Measurements from ENCODE around the gene SIRT3. TPM values are rescaled to one million over a fixed set of nuclear protein-coding genes. Genes with fewer than 3 reads are reported as not detected.

SIRT3 gene
- total and polyA plus RNA-seq, 4 donors = 9.9 to 17.1 (median 14.6) TPM

DNA sequence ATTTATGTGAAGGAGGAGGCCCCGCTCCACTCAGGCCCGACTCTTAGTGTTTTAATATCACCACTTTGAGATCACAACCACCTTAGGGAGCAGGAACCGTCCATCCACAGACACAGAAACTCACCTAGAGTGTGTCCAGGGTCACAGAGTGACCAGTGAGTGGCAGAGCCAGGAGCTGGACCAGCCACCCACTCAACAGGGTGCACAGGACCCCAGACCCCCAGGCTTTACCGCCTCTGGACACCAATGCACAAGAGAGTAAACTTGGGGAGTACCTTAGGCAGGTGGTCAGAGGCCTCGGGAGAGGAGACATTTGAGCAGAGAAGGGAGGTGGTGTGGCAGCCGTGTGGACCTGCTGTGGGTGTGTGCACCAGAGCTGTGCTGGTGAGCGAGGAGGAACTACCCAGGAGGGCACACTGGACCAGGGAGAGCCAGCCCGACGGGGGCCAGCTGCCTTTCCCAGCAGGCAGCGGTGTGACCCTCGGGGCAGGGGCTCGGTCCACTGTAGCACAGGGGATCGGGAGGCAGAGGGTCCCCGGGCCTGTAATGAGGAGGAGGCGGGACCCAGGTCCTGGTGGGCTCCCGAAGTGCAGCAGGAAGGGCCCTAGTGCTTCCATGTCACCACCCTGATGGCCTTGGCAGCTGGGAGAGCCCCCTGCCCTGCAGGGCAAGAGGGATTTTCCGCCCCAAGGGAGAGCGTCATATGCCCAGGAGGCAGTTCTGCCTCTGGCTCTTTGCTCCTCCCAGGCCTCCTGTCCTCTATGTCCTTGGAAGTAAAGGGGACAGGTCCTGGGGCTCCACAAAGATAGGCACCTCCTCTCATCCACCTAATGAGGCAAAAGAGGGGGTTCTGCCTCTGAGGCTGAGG lies 34.5 kb upstream of the SIRT3 start:
- no peak for TF ChIP-seq FOXA2 (IDR thresholded peaks at IDR 0.05)
- TF ChIP-seq, protein P1, sequence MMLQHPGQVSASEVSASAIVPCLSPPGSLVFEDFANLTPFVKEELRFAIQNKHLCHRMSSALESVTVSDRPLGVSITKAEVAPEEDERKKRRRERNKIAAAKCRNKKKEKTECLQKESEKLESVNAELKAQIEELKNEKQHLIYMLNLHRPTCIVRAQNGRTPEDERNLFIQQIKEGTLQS (IDR thresholded peaks at IDR 0.05) = no peak
- TF ChIP-seq FOXA1 (IDR thresholded peaks at IDR 0.05) = no peak
- TF ChIP-seq, protein P2, sequence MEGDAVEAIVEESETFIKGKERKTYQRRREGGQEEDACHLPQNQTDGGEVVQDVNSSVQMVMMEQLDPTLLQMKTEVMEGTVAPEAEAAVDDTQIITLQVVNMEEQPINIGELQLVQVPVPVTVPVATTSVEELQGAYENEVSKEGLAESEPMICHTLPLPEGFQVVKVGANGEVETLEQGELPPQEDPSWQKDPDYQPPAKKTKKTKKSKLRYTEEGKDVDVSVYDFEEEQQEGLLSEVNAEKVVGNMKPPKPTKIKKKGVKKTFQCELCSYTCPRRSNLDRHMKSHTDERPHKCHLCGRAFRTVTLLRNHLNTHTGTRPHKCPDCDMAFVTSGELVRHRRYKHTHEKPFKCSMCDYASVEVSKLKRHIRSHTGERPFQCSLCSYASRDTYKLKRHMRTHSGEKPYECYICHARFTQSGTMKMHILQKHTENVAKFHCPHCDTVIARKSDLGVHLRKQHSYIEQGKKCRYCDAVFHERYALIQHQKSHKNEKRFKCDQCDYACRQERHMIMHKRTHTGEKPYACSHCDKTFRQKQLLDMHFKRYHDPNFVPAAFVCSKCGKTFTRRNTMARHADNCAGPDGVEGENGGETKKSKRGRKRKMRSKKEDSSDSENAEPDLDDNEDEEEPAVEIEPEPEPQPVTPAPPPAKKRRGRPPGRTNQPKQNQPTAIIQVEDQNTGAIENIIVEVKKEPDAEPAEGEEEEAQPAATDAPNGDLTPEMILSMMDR (IDR thresholded peaks at IDR 0.05; ENCODE audit: low read depth, low read length, missing input control) = no peak
- TF ChIP-seq, protein P3, sequence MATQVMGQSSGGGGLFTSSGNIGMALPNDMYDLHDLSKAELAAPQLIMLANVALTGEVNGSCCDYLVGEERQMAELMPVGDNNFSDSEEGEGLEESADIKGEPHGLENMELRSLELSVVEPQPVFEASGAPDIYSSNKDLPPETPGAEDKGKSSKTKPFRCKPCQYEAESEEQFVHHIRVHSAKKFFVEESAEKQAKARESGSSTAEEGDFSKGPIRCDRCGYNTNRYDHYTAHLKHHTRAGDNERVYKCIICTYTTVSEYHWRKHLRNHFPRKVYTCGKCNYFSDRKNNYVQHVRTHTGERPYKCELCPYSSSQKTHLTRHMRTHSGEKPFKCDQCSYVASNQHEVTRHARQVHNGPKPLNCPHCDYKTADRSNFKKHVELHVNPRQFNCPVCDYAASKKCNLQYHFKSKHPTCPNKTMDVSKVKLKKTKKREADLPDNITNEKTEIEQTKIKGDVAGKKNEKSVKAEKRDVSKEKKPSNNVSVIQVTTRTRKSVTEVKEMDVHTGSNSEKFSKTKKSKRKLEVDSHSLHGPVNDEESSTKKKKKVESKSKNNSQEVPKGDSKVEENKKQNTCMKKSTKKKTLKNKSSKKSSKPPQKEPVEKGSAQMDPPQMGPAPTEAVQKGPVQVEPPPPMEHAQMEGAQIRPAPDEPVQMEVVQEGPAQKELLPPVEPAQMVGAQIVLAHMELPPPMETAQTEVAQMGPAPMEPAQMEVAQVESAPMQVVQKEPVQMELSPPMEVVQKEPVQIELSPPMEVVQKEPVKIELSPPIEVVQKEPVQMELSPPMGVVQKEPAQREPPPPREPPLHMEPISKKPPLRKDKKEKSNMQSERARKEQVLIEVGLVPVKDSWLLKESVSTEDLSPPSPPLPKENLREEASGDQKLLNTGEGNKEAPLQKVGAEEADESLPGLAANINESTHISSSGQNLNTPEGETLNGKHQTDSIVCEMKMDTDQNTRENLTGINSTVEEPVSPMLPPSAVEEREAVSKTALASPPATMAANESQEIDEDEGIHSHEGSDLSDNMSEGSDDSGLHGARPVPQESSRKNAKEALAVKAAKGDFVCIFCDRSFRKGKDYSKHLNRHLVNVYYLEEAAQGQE (IDR thresholded peaks at IDR 0.05) = no peak
- no peak for TF ChIP-seq YY1 (IDR thresholded peaks at IDR 0.05)
- no peak for TF ChIP-seq RAD21 (IDR thresholded peaks at IDR 0.05)
- no peak for TF ChIP-seq GABPA (IDR thresholded peaks at IDR 0.05 in 1 of 2, conservative IDR thresholded peaks at IDR 0.05 in 1 of 2)
- no peak for TF ChIP-seq RXRA (IDR thresholded peaks at IDR 0.05)
- TF ChIP-seq HNF4A (conservative IDR thresholded peaks at IDR 0.05) = no peak
- TF ChIP-seq TAF1 (conservative IDR thresholded peaks at IDR 0.05) = no peak
- TF ChIP-seq HNF4G (IDR thresholded peaks at IDR 0.05) = no peak
- TF ChIP-seq, protein P4, sequence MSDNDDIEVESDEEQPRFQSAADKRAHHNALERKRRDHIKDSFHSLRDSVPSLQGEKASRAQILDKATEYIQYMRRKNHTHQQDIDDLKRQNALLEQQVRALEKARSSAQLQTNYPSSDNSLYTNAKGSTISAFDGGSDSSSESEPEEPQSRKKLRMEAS (IDR thresholded peaks at IDR 0.05) = no peak
- WGBS = 85% methylated on average over 18 of the region's 18 CpGs
- H3K27me3 ChIP-seq (ENCODE audit: control insufficient read depth in 4 of 4, insufficient read depth in 4 of 4, low read length in 3 of 4) = no peaks in the 10 kb centered on the region
- no peak overlapping the region for H3K9ac ChIP-seq (ENCODE audit: low read depth in 1 of 2, low read length in 2 of 2)
- no peaks in the 10 kb centered on the region for H3K36me3 ChIP-seq (ENCODE audit: control insufficient read depth in 4 of 4, insufficient read depth in 3 of 4, low read depth in 1 of 4, low read length in 3 of 4)
- H3K4me3 ChIP-seq (ENCODE audit: low read depth in 1 of 3, low read length in 3 of 3) = no peak overlapping the region
- peak; percentile 30 for DNase-seq (ENCODE audit: low spot score)
- H3K9me3 ChIP-seq (ENCODE audit: control insufficient read depth in 4 of 4, low read length in 3 of 4) = peaks cover 0 to 1% (median 0%) of the 10 kb centered on the region in 4 donors
- H3K27ac ChIP-seq (ENCODE audit: low read depth in 1 of 2, low read length in 2 of 2) = peak overlapping the region in 1 of 2 donors; percentile 18
- peaks cover 0 to 3% (median 0%) of the 10 kb centered on the region in 4 donors for H3K4me1 ChIP-seq (ENCODE audit: control insufficient read depth in 4 of 4, insufficient read depth in 4 of 4, low read length in 3 of 4)

DNA sequence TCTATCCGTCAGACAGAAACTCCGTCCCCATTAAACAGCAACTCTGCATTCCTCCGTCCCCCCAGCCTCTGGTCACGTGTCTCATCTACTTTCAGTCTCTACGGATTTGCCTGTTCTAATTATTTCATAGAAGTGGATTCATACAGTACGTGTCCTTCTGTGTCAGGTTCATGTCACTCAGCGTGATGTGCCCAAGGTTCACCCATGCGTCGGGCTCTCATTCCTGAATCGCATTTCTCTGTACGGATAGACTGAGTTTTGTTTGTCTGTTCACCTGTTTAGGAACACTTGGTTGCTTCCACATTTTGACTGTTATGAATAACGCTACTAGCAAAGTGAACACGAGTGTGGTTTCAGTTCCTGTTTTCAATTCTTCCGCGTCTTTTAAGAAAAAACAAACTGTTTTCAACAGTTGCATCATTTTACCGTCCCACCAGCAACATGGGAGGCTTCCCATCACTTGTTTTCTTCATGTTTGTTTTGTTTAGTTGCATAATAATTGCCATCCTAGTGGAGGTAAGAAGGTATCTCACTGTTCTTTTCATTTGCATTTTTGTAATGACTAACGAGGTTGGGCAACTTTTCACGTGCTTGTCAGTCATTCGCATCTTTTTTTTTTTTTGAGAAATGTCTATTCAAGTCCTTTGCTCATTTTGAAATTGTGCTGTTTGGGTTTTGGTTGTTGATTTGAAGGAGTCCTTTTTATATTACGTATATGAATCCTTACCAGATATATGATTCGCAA lies 33.2 kb upstream of the SIRT3 start:
- Histone ChIP-seq H3K9me3 (ENCODE audit: control insufficient read depth in 4 of 4, low read length in 3 of 4) (peaks cover 0 to 1% (median 0%) of the 10 kb centered on the region in 4 donors), H3K27ac (ENCODE audit: low read depth in 1 of 2, low read length in 2 of 2) (peak overlapping the region; percentile 60 to 84), H3K27me3 (ENCODE audit: control insufficient read depth in 4 of 4, insufficient read depth in 4 of 4, low read length in 3 of 4) (no peaks in the 10 kb centered on the region), H3K36me3 (ENCODE audit: control insufficient read depth in 4 of 4, insufficient read depth in 3 of 4, low read depth in 1 of 4, low read length in 3 of 4) (no peaks in the 10 kb centered on the region), H3K9ac (ENCODE audit: low read depth in 1 of 2, low read length in 2 of 2) (peak overlapping the region in 1 of 2 donors; percentile 53), H3K4me3 (ENCODE audit: low read depth in 1 of 3, low read length in 3 of 3) (peak overlapping the region in 2 of 3 donors; percentile 4 to 30), H3K4me1 (ENCODE audit: control insufficient read depth in 4 of 4, insufficient read depth in 4 of 4, low read length in 3 of 4) (peaks cover 0 to 3% (median 0%) of the 10 kb centered on the region in 4 donors)
- no peak for DNase-seq (ENCODE audit: low spot score)
- peak; percentile 34 for TF ChIP-seq SP1 (IDR thresholded peaks at IDR 0.05)
- TF ChIP-seq, protein P3 (IDR thresholded peaks at IDR 0.05) = no peak
- TF ChIP-seq HNF4G (IDR thresholded peaks at IDR 0.05) = no peak
- TF ChIP-seq, protein P4 (IDR thresholded peaks at IDR 0.05) = peak; percentile 4
- no peak for TF ChIP-seq RAD21 (IDR thresholded peaks at IDR 0.05)
- TF ChIP-seq, protein P2 (IDR thresholded peaks at IDR 0.05; ENCODE audit: low read depth, low read length, missing input control) = peak; percentile 16
- 49% methylated on average over 21 of the region's 21 CpGs for WGBS
